Measurements from ENCODE around the gene RNLS. TPM values are rescaled to one million over a fixed set of nuclear protein-coding genes. Genes with fewer than 3 reads are reported as not detected.
"Not testable (repeated sequence)": the region's sequence is repeated elsewhere in the genome, so short reads cannot be mapped to it uniquely, and the experiment has no call there.

RNLS gene
- total and polyA plus RNA-seq, 2 of the 4 experiments (the other 2 are of a cell fraction), result 4.5 to 7.0 TPM

- H3K4me2 ChIP-seq (ENCODE audit: low read depth, low read length), result no peak overlapping the region
- no peak overlapping the region for H3K23ac ChIP-seq (ENCODE audit: low read depth, low read length)
- intact Hi-C loops (cut with micrococcal nuclease), result no loop called here
- DNase-seq (no peak), ATAC-seq (ENCODE audit: low read depth) (no peak)
- H3K27ac ChIP-seq (ENCODE audit: insufficient read depth, low read length), result no peak overlapping the region
- H2AK5ac ChIP-seq (ENCODE audit: low read depth, low read length), result no peak overlapping the region
- no peaks in the 10 kb centered on the region for H3K79me1 ChIP-seq (ENCODE audit: low read depth in 1 of 2, low read length in 2 of 2)
- H3K14ac ChIP-seq (replicated peaks; ENCODE audit: low read depth, low read length), result no peak overlapping the region
- no peaks in the 10 kb centered on the region for H3K9me3 ChIP-seq (ENCODE audit: control insufficient read depth, insufficient read depth, low read length)
- H3K27me3 ChIP-seq (ENCODE audit: control insufficient read depth, insufficient read depth, low read length), result no peaks in the 10 kb centered on the region
- no peak overlapping the region for H2AFZ ChIP-seq (replicated peaks; ENCODE audit: low read length, poor library complexity)
- H4K8ac ChIP-seq (ENCODE audit: low read depth in 2 of 2, low read length in 2 of 2), result no peak overlapping the region
- no TSS peak for BruUV-seq (replicated peaks)
- H3K18ac ChIP-seq (ENCODE audit: low read depth, low read length), result no peak overlapping the region
- no peak overlapping the region for H3K4ac ChIP-seq (ENCODE audit: low read depth, low read length)
- H3K56ac ChIP-seq (ENCODE audit: extremely low read depth, insufficient read depth, low read length), result no peak overlapping the region
- H3K4me3 ChIP-seq (ENCODE audit: insufficient read depth, low read depth, low read length), result no peak overlapping the region
- no peaks in the 10 kb centered on the region for H3K9me1 ChIP-seq (ENCODE audit: insufficient read depth, low read length)
- H3K4me1 ChIP-seq (ENCODE audit: control insufficient read depth, insufficient read depth, low read length), result no peaks in the 10 kb centered on the region
- no peaks in the 10 kb centered on the region for H3K36me3 ChIP-seq (ENCODE audit: control insufficient read depth, insufficient read depth, low read length)
- no peak overlapping the region for H2BK20ac ChIP-seq (ENCODE audit: low read depth, low read length)
- H2BK120ac ChIP-seq (ENCODE audit: low read depth, low read length), result no peak overlapping the region
- no peaks in the 10 kb centered on the region for H4K20me1 ChIP-seq (ENCODE audit: insufficient read depth, low read length)
- no peak for TF ChIP-seq RCOR1 (IDR thresholded peaks at IDR 0.05; ENCODE audit: insufficient replicate concordance, low read length)
- H2AK9ac ChIP-seq (replicated peaks; ENCODE audit: low read depth, low read length, poor library complexity), result no peak overlapping the region
- H3K9ac ChIP-seq (ENCODE audit: low read depth, low read length), result no peak overlapping the region
- dilution Hi-C loops (cut with HindIII; ENCODE audit: low sequenced_read_pairs, unreplicated experiment), result no loop called here
- 100% methylated on average over 1 of the region's 3 CpGs; no CpG with 5 or more reads in 1 of the 2 experiments for WGBS, 2 experiments (ENCODE audit: extremely low coverage in 2 of 2, insufficient read length in 1 of 2)
- no peak overlapping the region for H2BK15ac ChIP-seq (ENCODE audit: low read depth, low read length)
- H4K91ac ChIP-seq (ENCODE audit: insufficient read depth, low read depth, low read length), result no peak overlapping the region
- POLR2A ChIA-PET (ENCODE audit: unreplicated experiment), result no interaction called here
- CTCF ChIA-PET, result no interaction called here
- in situ Hi-C loops (cut with MboI; ENCODE audit: low sequenced_read_pairs), result no loop called here
- no peak overlapping the region for H2BK5ac ChIP-seq (ENCODE audit: low read depth, low read length, poor library complexity, severe bottlenecking)
- no peak overlapping the region for H4K5ac ChIP-seq (ENCODE audit: low read depth, low read length)
Measured at GRCh38 chr10:88309365-88309764, 273.8 kb downstream of the RNLS start.

GRCh38 chr10:88308361-88308760 is 274.8 kb downstream of the RNLS start:
- H3K27me3 ChIP-seq (ENCODE audit: control insufficient read depth, insufficient read depth, low read length); H2BK120ac ChIP-seq (ENCODE audit: low read depth, low read length); BruUV-seq (replicated peaks); H4K91ac ChIP-seq (ENCODE audit: insufficient read depth, low read depth, low read length); H3K27ac ChIP-seq (ENCODE audit: insufficient read depth, low read length); H2AK5ac ChIP-seq (ENCODE audit: low read depth, low read length); H3K4me2 ChIP-seq (ENCODE audit: low read depth, low read length); H3K4ac ChIP-seq (ENCODE audit: low read depth, low read length); H3K4me1 ChIP-seq (ENCODE audit: control insufficient read depth, insufficient read depth, low read length); H2BK5ac ChIP-seq (ENCODE audit: low read depth, low read length, poor library complexity, severe bottlenecking); in situ Hi-C loops (cut with MboI; ENCODE audit: low sequenced_read_pairs); H2BK20ac ChIP-seq (ENCODE audit: low read depth, low read length); H2BK15ac ChIP-seq (ENCODE audit: low read depth, low read length); H4K20me1 ChIP-seq (ENCODE audit: insufficient read depth, low read length); H3K4me3 ChIP-seq (ENCODE audit: insufficient read depth, low read depth, low read length); H3K9me3 ChIP-seq (ENCODE audit: control insufficient read depth, insufficient read depth, low read length); DNase-seq; POLR2A ChIA-PET (ENCODE audit: unreplicated experiment); H2AFZ ChIP-seq (replicated peaks; ENCODE audit: low read length, poor library complexity); H3K79me1 ChIP-seq (ENCODE audit: low read depth in 1 of 2, low read length in 2 of 2); H3K23ac ChIP-seq (ENCODE audit: low read depth, low read length); H3K18ac ChIP-seq (ENCODE audit: low read depth, low read length); H4K5ac ChIP-seq (ENCODE audit: low read depth, low read length); H3K9me1 ChIP-seq (ENCODE audit: insufficient read depth, low read length); H3K9ac ChIP-seq (ENCODE audit: low read depth, low read length); H2AK9ac ChIP-seq (replicated peaks; ENCODE audit: low read depth, low read length, poor library complexity); intact Hi-C loops (cut with micrococcal nuclease); ATAC-seq (ENCODE audit: low read depth); H3K36me3 ChIP-seq (ENCODE audit: control insufficient read depth, insufficient read depth, low read length); H3K14ac ChIP-seq (replicated peaks; ENCODE audit: low read depth, low read length); H3K56ac ChIP-seq (ENCODE audit: extremely low read depth, insufficient read depth, low read length); dilution Hi-C loops (cut with HindIII; ENCODE audit: low sequenced_read_pairs, unreplicated experiment); H4K8ac ChIP-seq (ENCODE audit: low read depth in 2 of 2, low read length in 2 of 2): not testable (repeated sequence)
- CTCF ChIA-PET, result interaction anchor here (0.5 kb wide), 1 partner anchor 488 kb away, joined by 3 read pairs; no protein-coding TSS in a partner anchor
- no CpG with 5 or more reads among the region's 2 CpGs for WGBS, 2 experiments (ENCODE audit: extremely low coverage in 2 of 2, insufficient read length in 1 of 2)

Measured in IMR-90 (cell line).